ENCODE data around the gene EPOP.
A peak's percentile ranks its signal among the peaks of the same experiment; 100 is the strongest.

Gene EPOP

GRCh38 chr17:38677819-38678218 is 3.1 kb upstream of the EPOP start:
- H3K27ac ChIP-seq, result no peak overlapping the region
- TF ChIP-seq CTCF (IDR thresholded peaks at IDR 0.05), result no peak
- TF ChIP-seq ZFX (IDR thresholded peaks at IDR 0.05; ENCODE audit: borderline replicate concordance), result no peak

- peak overlapping the region; percentile 41 for H3K27ac ChIP-seq
Observed at GRCh38 chr17:38676706-38677504, 2.1 kb upstream of the EPOP start.

GRCh38 chr17:38674014-38674748 is 576 bp downstream of the EPOP start:
- peak overlapping the region; percentile 61 for H3K27ac ChIP-seq
- TF ChIP-seq ZFX (IDR thresholded peaks at IDR 0.05; ENCODE audit: borderline replicate concordance), result no peak
- TF ChIP-seq CTCF (IDR thresholded peaks at IDR 0.05), result no peak

More at GRCh38 chr17:38676706-38677504, 2.1 kb upstream of the EPOP start:
- TF ChIP-seq CTCF (IDR thresholded peaks at IDR 0.05) (peak; percentile 93), ZFX (IDR thresholded peaks at IDR 0.05; ENCODE audit: borderline replicate concordance) (no peak)

GRCh38 chr17:38673707-38674013 is 1.1 kb downstream of the EPOP start:
- no peak overlapping the region for H3K27ac ChIP-seq
- TF ChIP-seq ZFX (IDR thresholded peaks at IDR 0.05; ENCODE audit: borderline replicate concordance) (no peak), CTCF (IDR thresholded peaks at IDR 0.05) (no peak)

- H3K27ac ChIP-seq, result no peak overlapping the region
- TF ChIP-seq CTCF (IDR thresholded peaks at IDR 0.05) (no peak), ZFX (IDR thresholded peaks at IDR 0.05; ENCODE audit: borderline replicate concordance) (no peak)
Observed at GRCh38 chr17:38672788-38673706, 1.7 kb downstream of the EPOP start.

GRCh38 chr17:38671939-38672720 is 2.6 kb downstream of the EPOP start:
- TF ChIP-seq ZFX (IDR thresholded peaks at IDR 0.05; ENCODE audit: borderline replicate concordance) (no peak), CTCF (IDR thresholded peaks at IDR 0.05) (no peak)
- no peak overlapping the region for H3K27ac ChIP-seq
